ENCODE data around the gene TBXT. TPM values are rescaled to one million over a fixed set of nuclear protein-coding genes. Genes with fewer than 3 reads are reported as not detected.

The TBXT gene
- total RNA-seq, 1 experiment from 2014 or later, result 0.31 TPM

- H2BK120ac ChIP-seq (ENCODE audit: low read depth, low read length, poor library complexity, severe bottlenecking), result no peak overlapping the region
- no peak for TF ChIP-seq CTCF (conservative IDR thresholded peaks at IDR 0.05)
- H3K27ac ChIP-seq (ENCODE audit: insufficient read length, low read depth, low read length), result no peak overlapping the region
- WGBS (ENCODE audit: extremely low coverage, insufficient read length, low lambda C conversion rate), result no CpG with 5 or more reads among the region's 3 CpGs
- H2AFZ ChIP-seq (ENCODE audit: low read length), result no peak overlapping the region
- no peak overlapping the region for H3T11ph ChIP-seq (ENCODE audit: low read length)
- no peak overlapping the region for H3K23ac ChIP-seq (ENCODE audit: insufficient read length, low read depth, low read length)
- DNase-seq, result no peak
- no peaks in the 10 kb centered on the region for H3K79me2 ChIP-seq (ENCODE audit: insufficient read depth, low read length)
- Mint-ChIP-seq H3K9me3 (peaks cover 4 to 7% of the 10 kb centered on the region in 2 experiments; a peak in 4 of 5 replicates), H3K4me1 (peaks cover 14 to 15% of the 10 kb centered on the region in 2 experiments), H3K36me3 (ENCODE audit: insufficient read depth in 1 of 3, low read depth in 3 of 3) (no peaks in the 10 kb centered on the region), H3K4me3 (no peak overlapping the region), H3K27me3 (ENCODE audit: low read depth) (peaks cover 48% of the 10 kb centered on the region), H3K27ac (no peak overlapping the region)
- no peak overlapping the region for H4K91ac ChIP-seq (ENCODE audit: insufficient read length, low read depth, low read length)
- H3K9me3 ChIP-seq (ENCODE audit: control insufficient read depth, low read depth, low read length), result no peaks in the 10 kb centered on the region
- H3K4me2 ChIP-seq (ENCODE audit: insufficient read depth, insufficient read length, low read length), result no peak overlapping the region
- no peaks in the 10 kb centered on the region for H4K20me1 ChIP-seq (ENCODE audit: control insufficient read depth, insufficient read depth, insufficient read length)
- H2BK20ac ChIP-seq (ENCODE audit: low read depth, low read length, poor library complexity, severe bottlenecking), result no peak overlapping the region
- H3K4me1 ChIP-seq (ENCODE audit: insufficient read depth, low read length), result no peaks in the 10 kb centered on the region
- no peak overlapping the region for H3K4ac ChIP-seq (ENCODE audit: low read depth, low read length)
- no peak overlapping the region for H3K56ac ChIP-seq (ENCODE audit: insufficient read length, low read depth, low read length)
- H2AK5ac ChIP-seq (ENCODE audit: insufficient read length, low read length), result no peak overlapping the region
- no peak overlapping the region for H3K14ac ChIP-seq (ENCODE audit: insufficient read depth, low read length)
- H2BK15ac ChIP-seq (ENCODE audit: low read depth, low read length), result no peak overlapping the region
- H4K8ac ChIP-seq (replicated peaks; ENCODE audit: insufficient read length, low read depth, low read length), result no peak overlapping the region
- H3K9ac ChIP-seq (ENCODE audit: extremely low read depth, insufficient read length, low read length), result no peak overlapping the region
- no peak overlapping the region for H4K5ac ChIP-seq (ENCODE audit: insufficient read length, low read depth, low read length)
- no peak overlapping the region for H3K18ac ChIP-seq (ENCODE audit: insufficient read length, low read depth, low read length)
- H2BK5ac ChIP-seq (ENCODE audit: insufficient read length, low read length), result no peak overlapping the region
- no peaks in the 10 kb centered on the region for H3K79me1 ChIP-seq (ENCODE audit: insufficient read depth, low read depth, low read length, poor library complexity, severe bottlenecking)
- no peaks in the 10 kb centered on the region for H3K27me3 ChIP-seq (ENCODE audit: insufficient read depth, low read length)
- H2BK12ac ChIP-seq (ENCODE audit: insufficient read length, low read depth, low read length), result no peak overlapping the region
- no peaks in the 10 kb centered on the region for H3K23me2 ChIP-seq (ENCODE audit: insufficient read length, low read depth, low read length, poor library complexity, severe bottlenecking)
These were observed 39.6 kb upstream of the TBXT start for GRCh38 chr6:166207284-166207561.
